GM13977 (cell line): Measurements from ENCODE around the gene TOX4.
A peak's percentile ranks its signal among the peaks of the same experiment; 100 is the strongest.

Experiments
- DNase-seq: peaks from one replicate; pipeline ENCODE4 v3.0.0; 2012; ENCODE audit warnings: low spot score
- in situ Hi-C: fragments of 300-500 bp; cut with MboI; formaldehyde crosslinking; loops from one replicate; pipeline ENCODE4 v1.12.0; 2022; ENCODE audit warnings: low sequenced_read_pairs, low pct_unique_long_range_greater_than_20kb, mixed read lengths, inconsistent platforms; ENCODE audit not compliant: unreplicated experiment
- TF ChIP-seq, protein P1 (sequence below): IDR thresholded peaks from 2 replicates; pipeline ENCODE4 v1.5.1; 2012; ENCODE audit warnings: mild to moderate bottlenecking, control low read depth; ENCODE audit not compliant: insufficient read depth; ENCODE audit errors: extremely low read depth, missing control alignments

The TOX4 gene

DNA sequence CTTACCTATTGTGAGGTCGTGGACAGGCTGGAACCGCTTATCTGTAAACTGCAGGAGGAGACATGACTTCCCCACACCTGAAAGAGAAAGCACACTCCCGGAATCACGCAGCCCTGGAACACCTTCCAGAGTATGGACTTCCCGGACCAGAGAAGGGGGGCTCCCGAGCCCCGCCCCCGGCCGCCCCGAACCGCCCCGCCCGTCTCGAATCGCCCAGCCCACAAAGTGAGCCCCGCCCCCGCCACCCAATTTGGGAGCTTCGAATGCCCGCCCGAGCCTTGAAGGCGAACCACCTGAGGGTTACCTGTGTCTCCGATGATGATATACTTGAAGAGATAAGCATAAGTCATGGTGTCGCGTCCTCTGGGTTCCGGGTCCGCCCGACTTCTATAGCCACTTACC lies 471 bp upstream of the TOX4 start:
- DNase-seq = no peak
- TF ChIP-seq, protein P1, sequence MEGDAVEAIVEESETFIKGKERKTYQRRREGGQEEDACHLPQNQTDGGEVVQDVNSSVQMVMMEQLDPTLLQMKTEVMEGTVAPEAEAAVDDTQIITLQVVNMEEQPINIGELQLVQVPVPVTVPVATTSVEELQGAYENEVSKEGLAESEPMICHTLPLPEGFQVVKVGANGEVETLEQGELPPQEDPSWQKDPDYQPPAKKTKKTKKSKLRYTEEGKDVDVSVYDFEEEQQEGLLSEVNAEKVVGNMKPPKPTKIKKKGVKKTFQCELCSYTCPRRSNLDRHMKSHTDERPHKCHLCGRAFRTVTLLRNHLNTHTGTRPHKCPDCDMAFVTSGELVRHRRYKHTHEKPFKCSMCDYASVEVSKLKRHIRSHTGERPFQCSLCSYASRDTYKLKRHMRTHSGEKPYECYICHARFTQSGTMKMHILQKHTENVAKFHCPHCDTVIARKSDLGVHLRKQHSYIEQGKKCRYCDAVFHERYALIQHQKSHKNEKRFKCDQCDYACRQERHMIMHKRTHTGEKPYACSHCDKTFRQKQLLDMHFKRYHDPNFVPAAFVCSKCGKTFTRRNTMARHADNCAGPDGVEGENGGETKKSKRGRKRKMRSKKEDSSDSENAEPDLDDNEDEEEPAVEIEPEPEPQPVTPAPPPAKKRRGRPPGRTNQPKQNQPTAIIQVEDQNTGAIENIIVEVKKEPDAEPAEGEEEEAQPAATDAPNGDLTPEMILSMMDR = no peak
- in situ Hi-C loops = no loop called here

DNA sequence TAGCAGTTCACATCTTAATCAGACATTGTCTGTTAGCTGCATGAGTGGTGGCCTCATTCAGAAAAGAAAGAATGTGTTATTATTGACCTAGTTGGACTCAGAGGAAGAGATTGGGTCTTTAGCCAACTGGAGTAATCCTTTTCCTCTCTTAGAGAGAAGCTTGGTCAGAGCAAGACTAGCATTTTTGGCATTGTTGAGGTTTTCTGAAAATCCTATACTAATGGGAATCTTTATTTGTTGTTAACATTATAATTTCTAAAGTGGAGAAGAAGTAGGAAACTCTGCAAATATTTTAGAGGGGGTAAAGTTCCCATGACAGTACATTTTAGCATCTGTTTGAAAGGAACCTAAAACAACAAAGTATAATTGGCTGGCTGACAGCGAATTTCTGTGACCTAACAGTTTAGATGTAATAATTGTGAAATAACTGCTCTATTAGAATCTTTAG lies 9.7 kb downstream of the TOX4 start:
- DNase-seq = no peak
- in situ Hi-C loops = no loop called here
- TF ChIP-seq, protein P1 = no peak

DNA sequence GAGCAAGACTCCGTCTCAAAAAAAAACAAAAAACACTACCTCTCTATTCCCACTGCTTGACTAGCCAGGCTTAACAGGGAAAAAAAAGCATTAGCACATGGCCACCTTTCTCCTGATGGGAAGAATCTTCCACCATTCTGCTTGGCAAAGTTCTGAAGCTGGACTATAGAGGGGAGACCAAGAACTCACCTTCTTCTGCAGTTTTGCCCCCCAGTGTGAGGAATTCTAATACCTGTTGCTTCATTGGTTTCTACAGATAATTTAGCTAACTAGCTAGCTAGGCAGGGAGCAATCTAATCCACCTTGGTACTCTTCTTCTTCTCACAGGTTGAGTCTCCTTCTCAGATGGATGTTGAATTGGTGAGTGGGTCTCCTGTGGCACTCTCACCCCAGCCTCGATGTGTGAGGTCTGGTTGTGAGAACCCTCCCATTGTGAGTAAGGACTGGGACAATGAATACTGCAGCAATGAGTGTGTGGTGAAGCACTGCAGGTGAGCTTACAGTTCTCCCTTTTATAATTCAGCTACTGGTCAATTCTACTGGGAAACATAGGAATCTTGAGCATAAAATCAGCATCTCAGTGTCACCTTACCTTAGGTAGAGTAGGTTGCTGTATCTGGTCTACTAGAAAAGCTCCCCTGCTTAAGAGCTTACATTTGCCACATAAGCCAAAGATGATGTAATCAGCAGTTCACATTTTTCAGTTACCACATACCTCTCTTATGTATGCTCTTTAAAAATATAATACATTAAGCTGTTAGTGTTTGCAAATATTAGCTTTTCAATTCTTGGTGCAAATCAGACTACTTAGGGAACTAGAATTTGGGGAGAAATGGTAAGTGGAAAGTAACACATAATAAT lies 18.1 kb downstream of the TOX4 start:
- no peak for DNase-seq
- in situ Hi-C loops = no loop called here

DNA sequence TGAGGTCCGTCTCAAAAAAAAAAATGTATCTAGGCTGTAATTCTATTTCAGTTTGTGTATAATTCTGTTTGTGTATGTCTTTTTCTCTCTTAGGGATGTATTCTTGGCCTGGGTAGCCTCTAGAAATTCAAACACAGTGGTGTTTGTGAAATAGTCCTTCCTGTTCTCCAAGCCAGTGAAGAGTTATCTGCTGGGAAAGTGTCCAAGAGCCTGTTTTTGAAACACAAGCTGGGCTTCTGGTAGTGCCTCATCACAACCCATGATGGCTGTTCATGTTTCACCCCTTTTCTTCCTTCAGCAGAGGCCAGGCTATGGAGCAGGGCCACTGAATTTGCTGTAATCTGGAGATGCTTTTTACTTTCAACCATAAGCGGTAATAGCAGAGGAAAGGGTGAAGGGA lies 19.5 kb downstream of the TOX4 start:
- TF ChIP-seq, protein P1 = no peak
- in situ Hi-C loops = no loop called here
- no peak for DNase-seq

More for the DNA sequence above, 18.1 kb downstream of the TOX4 start:
- TF ChIP-seq, protein P1 = no peak

DNA sequence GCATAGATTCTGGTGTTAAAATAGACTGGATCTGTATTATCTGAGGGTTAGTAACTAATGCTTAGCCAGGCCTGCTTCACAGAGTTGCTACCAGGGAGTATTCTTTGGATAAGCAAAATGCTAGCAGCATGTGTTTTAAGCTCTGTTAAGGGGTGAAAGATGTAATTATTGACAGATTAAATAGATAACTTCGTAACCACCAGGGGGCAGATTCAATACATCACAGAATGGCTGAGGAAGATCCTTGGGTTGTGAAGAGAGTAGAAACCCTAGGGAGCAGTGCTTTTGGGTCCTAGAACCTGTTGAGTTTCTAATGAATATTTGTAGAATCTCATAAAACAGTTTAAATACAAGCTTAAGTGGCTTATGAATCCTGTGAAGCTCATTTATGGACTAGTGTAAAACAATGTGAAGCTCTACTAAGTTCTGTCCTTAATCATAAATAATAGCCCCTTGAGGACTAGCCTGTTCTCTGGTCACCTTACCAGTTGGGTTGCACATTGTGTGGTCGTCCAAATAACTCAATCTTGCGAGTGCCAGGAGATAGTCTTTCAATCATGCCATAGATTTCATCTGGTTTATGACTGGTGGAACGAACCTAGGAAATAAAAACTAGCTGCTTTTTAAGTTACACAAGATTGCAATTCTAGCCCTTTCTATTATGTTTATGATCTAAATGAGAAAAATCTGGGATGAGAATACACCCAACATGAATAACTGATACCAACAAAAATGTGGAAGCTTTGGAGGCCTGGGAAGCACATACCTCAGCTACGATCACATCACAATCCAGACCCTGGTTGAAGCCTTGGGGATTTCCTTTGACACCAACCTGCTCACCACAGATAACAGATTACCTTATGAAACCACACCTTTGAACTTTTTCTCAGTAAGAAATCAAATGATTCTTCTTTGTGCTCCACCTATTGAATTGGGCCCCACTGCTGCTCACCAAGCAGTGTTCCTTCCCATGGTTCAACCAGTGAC lies 21.8 kb downstream of the TOX4 start:
- TF ChIP-seq, protein P1 = peak; percentile 59
- in situ Hi-C loops = no loop called here
- DNase-seq = peak; percentile 44

DNA sequence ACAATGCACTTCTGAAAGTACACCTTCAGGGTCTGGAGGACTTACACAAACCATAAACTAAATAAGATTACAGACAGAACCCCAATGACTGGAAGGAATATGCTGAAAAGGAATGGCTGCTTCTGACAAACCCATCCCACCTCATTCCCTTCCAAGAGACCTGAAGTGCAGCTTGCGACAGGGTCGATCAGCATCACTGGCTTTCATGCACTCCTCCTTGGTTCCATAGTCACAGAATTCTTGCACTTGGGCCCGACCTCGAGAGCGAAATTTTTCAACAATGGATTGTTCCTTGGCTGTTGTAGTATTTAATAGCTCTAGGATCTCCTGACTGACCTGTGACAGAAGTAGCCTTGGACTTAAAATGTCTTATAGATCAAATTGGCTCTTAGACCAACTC lies 24.6 kb downstream of the TOX4 start:
- in situ Hi-C loops = no loop called here
- DNase-seq = no peak
- TF ChIP-seq, protein P1 = no peak
